HepG2 (cell line): ENCODE data around the gene TRMT10C. TPM values are rescaled to one million over a fixed set of nuclear protein-coding genes. Genes with fewer than 3 reads are reported as not detected.

Experiments used
- KIAA2018 ChIP-seq: sonication (generic); formaldehyde crosslinking; IDR thresholded peaks from 2 replicates; pipeline ENCODE4 v1.5.0; 2020; ENCODE audit warnings: mild to moderate bottlenecking, missing genetic modification reagents, borderline replicate concordance
- NFE2L1 ChIP-seq: sonication (generic); formaldehyde crosslinking; IDR thresholded peaks from 2 replicates; pipeline ENCODE4 v1.4.0; 2020; ENCODE audit warnings: missing genetic modification reagents, mild to moderate bottlenecking, borderline replicate concordance
- NR2F1 ChIP-seq, 2 experiments: fragments of 450-650 bp in 1 of 2; formaldehyde crosslinking in 1 of 2; IDR thresholded peaks; 2 replicates each; pipeline versions ENCODE4 v1.5.0 to v1.6.1; 2016 to 2020; ENCODE audit warnings: mild to moderate bottlenecking in 1 of 2, missing compliant biosample characterization in 1 of 2, missing genetic modification reagents in 1 of 2, moderate library complexity in 1 of 2
- SP4 ChIP-seq: sonication (generic); formaldehyde crosslinking; IDR thresholded peaks from 2 replicates; pipeline ENCODE4 v1.8.1; 2023; ENCODE audit warnings: mild to moderate bottlenecking, missing genetic modification reagents
- TMF1 ChIP-seq: sonication (generic); formaldehyde crosslinking; IDR thresholded peaks from 2 replicates; pipeline ENCODE4 v1.8.1; 2022; ENCODE audit warnings: low read depth, missing genetic modification reagents
- ZFP91 ChIP-seq: sonication (generic); formaldehyde crosslinking; IDR thresholded peaks from 2 replicates; pipeline ENCODE4 v1.9.0; 2022; ENCODE audit warnings: missing genetic modification reagents, mild to moderate bottlenecking, borderline replicate concordance
- ZNF530 ChIP-seq: sonication (generic); formaldehyde crosslinking; IDR thresholded peaks from 2 replicates; pipeline ENCODE4 v1.5.0; 2020; ENCODE audit warnings: low read depth, mild to moderate bottlenecking, missing genetic modification reagents
- ZNF713 ChIP-seq: sonication (generic); formaldehyde crosslinking; IDR thresholded peaks from 2 replicates; pipeline ENCODE4 v1.4.0; 2020; ENCODE audit warnings: mild to moderate bottlenecking, missing genetic modification reagents
- ZNF792 ChIP-seq: IDR thresholded peaks from 2 replicates; pipeline ENCODE4 v1.6.1; 2016
- ZSCAN25 ChIP-seq: sonication (generic); formaldehyde crosslinking; IDR thresholded peaks from 2 replicates; pipeline ENCODE4 v1.8.0; 2022; ENCODE audit warnings: mild to moderate bottlenecking, missing genetic modification reagents
- polyA plus RNA-seq, 8 experiments: library from polyadenylated mRNA; depleted of rRNA in 3 of 8; stranded (reverse) in 7 of 8; unstranded in 1 of 8; fragments of >200 nt; fragmentation: Illumina TruSeq in 4 of 8; extraction: Trizol in 4 of 8; gene quantifications; 2 replicates each; pipeline versions ENCODE4 v1.2.1 to v1.2.3, GENCODE V29; 2011 to 2016; ENCODE audit warnings: low read depth in 4 of 8, missing spikeins in 1 of 8, mixed read lengths in 1 of 8; ENCODE audit not compliant: insufficient read depth in 1 of 8
- total RNA-seq, 5 experiments: library from RNA; depleted of rRNA; stranded (reverse); fragments of >200 nt; fragmentation: Illumina TruSeq; extraction: Trizol; gene quantifications; 2 replicates each; pipeline ENCODE4 v1.2.3, GENCODE V29; 2016; ENCODE audit warnings: low read depth in 1 of 5
- TF ChIP-seq, protein P1 (sequence below): sonication (generic); formaldehyde crosslinking; IDR thresholded peaks from 2 replicates; pipeline ENCODE4 v1.5.1; 2020; ENCODE audit warnings: mild to moderate bottlenecking, missing genetic modification reagents
- TF ChIP-seq, protein P2 (sequence below): sonication (generic); formaldehyde crosslinking; IDR thresholded peaks from 2 replicates; pipeline ENCODE4 v1.4.0; 2020; ENCODE audit warnings: missing genetic modification reagents

Gene TRMT10C
- total and polyA plus RNA-seq, 2 of the 13 experiments (the other 11 are each of a cell fraction or from before 2014, with no cell fraction given) = 10.8 to 39.2 TPM

DNA sequence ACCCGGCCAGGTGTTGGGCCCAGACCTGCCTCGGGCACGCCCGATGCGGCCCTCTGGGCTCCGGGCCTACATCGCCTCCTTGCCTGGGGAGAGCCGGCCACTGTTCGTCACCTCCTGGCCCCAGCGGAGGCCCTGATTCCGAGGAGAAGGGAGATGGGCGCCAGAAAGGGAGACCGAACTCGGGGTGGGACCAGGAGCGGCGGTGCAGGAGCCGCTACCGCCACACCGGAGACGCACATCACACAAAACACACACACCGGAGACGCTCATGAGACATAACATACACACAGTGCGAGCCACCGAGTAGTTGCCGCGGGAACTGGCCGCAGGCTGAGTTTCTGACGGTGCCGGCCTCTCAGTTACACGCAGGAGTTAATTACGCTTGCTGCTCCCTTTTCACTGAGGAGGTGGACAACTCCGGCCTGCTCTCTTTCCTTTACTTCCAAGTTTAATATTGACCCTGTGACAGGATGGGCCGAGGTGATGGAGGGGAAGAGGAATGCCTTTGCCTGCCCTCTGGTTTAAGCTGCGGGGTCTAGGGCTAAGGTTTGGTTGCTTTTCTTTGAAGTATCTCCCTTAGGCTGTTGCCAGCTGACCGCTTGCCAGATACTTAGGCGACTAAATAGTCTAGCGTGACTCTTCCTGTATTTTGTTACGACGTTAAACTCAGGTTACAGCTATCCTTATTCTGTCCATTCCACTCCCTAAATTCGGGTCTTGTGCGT is 12.9 kb downstream of the TRMT10C start (continued):
- TF ChIP-seq KIAA2018 (CRISPR knock-in tag) (no peak), ZNF713 (CRISPR knock-in tag) (no peak), NR2F1 (CRISPR knock-in tag; IDR thresholded peaks at IDR 0.05) (no peak), NFE2L1 (CRISPR knock-in tag) (peak; percentile 50; the same call in 1 of the 2 replicates), ZNF792 (CRISPR knock-in tag) (no peak), ZSCAN25 (CRISPR knock-in tag) (peak; percentile 85), ZFP91 (CRISPR knock-in tag) (peak; percentile 56; the same call in 1 of the 2 replicates), ZNF530 (CRISPR knock-in tag) (no peak; the same call in 1 of the 2 replicates), TMF1 (no peak), SP4 (CRISPR knock-in tag) (no peak; the same call in 1 of the 2 replicates)
- TF ChIP-seq, protein P1, sequence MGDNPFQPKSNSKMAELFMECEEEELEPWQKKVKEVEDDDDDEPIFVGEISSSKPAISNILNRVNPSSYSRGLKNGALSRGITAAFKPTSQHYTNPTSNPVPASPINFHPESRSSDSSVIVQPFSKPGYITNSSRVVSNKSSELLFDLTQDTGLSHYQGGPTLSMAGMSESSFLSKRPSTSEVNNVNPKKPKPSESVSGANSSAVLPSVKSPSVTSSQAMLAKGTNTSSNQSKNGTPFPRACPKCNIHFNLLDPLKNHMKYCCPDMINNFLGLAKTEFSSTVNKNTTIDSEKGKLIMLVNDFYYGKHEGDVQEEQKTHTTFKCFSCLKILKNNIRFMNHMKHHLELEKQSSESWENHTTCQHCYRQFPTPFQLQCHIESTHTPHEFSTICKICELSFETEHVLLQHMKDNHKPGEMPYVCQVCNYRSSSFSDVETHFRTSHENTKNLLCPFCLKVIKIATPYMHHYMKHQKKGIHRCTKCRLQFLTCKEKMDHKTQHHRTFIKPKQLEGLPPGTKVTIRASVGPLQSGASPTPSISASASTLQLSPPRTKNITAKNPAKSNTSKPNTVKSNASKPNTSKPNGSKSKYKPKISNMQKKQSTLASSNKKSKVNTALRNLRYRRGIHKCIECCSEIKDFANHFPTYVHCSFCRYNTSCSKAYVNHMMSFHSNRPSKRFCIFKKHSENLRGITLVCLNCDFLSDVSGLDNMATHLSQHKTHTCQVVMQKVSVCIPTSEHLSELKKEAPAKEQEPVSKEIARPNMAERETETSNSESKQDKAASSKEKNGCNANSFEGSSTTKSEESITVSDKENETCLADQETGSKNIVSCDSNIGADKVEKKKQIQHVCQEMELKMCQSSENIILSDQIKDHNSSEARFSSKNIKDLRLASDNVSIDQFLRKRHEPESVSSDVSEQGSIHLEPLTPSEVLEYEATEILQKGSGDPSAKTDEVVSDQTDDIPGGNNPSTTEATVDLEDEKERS (CRISPR knock-in tag) = 0 out of 2 replicates have a peak, but pooled peaks have one; percentile 9
- TF ChIP-seq, protein P2, sequence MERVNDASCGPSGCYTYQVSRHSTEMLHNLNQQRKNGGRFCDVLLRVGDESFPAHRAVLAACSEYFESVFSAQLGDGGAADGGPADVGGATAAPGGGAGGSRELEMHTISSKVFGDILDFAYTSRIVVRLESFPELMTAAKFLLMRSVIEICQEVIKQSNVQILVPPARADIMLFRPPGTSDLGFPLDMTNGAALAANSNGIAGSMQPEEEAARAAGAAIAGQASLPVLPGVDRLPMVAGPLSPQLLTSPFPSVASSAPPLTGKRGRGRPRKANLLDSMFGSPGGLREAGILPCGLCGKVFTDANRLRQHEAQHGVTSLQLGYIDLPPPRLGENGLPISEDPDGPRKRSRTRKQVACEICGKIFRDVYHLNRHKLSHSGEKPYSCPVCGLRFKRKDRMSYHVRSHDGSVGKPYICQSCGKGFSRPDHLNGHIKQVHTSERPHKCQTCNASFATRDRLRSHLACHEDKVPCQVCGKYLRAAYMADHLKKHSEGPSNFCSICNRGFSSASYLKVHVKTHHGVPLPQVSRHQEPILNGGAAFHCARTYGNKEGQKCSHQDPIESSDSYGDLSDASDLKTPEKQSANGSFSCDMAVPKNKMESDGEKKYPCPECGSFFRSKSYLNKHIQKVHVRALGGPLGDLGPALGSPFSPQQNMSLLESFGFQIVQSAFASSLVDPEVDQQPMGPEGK = 0 out of 2 replicates have a peak, but pooled peaks have one; percentile 3
